Esophagus squamous epithelium (tissue), 5 donors: ENCODE data around the gene NEDD4L. TPM values are rescaled to one million over a fixed set of nuclear protein-coding genes. Genes with fewer than 3 reads are reported as not detected.

Source experiments
- DNase-seq: peaks from one replicate; lab custom pipeline; 2025; lab: John Stamatoyannopoulos, UW
- H3K27ac ChIP-seq, 4 donors: fragments of 200-600 bp; sonication (generic); one replicate each; pipeline ENCODE4 v1.5.1; 2016 to 2019; ENCODE audit warnings: mild to moderate bottlenecking in 1 of 4
- H3K27me3 ChIP-seq, 4 donors: fragments of 200-600 bp; sonication (generic); 1 replicate in 3 of 4; 2 replicates in 1 of 4; pipeline versions ENCODE4 v1.5.1 to v1.6.0; 2017 to 2021; ENCODE audit warnings: antibody characterized with exemption in 1 of 4
- H3K36me3 ChIP-seq, 3 donors: fragments of 200-600 bp; sonication (generic); one replicate each; pipeline ENCODE4 v1.5.1; 2016 to 2019
- H3K4me1 ChIP-seq, 3 donors: fragments of 200-600 bp; sonication (generic); one replicate each; pipeline ENCODE4 v1.5.1; 2017 to 2019
- H3K4me3 ChIP-seq, 4 donors: fragments of 200-600 bp; sonication (generic); 1 replicate in 3 of 4; 2 replicates in 1 of 4; pipeline ENCODE4 v1.5.1; 2016 to 2019; ENCODE audit warnings: mild to moderate bottlenecking in 2 of 4, moderate library complexity in 1 of 4
- H3K9me3 ChIP-seq, 3 donors: fragments of 200-600 bp; sonication (generic); one replicate each; pipeline ENCODE4 v1.5.1; 2016 to 2019
- CTCF ChIP-seq, 6 experiments: fragments of 450-650 bp in 4 of 6; fragments of 200-600 bp in 2 of 6; sonication (generic) in 2 of 6; IDR thresholded peaks; one replicate each; pipeline ENCODE4 v1.5.1; 2016 to 2019; ENCODE audit warnings: antibody characterized with exemption in 6 of 6, mild to moderate bottlenecking in 4 of 6, moderate library complexity in 4 of 6
- POLR2A ChIP-seq, 4 donors: fragments of 450-650 bp; IDR thresholded peaks; one replicate each; pipeline ENCODE4 v1.6.1; 2017; ENCODE audit warnings: antibody characterized with exemption in 4 of 4, mild to moderate bottlenecking in 4 of 4, moderate library complexity in 3 of 4
- WGBS, 2 donors: methylation state at CpG; one replicate each; pipeline ENCODE4 v1.1.5; 2018; 5-methylcytosine and 5-hydroxymethylcytosine counted together
- intact Hi-C: fragments of 100-400 bp; cut with DNase I; formaldehyde crosslinking; loops from one replicate; pipeline ENCODE4 v1.15.0; 2022
- total RNA-seq, 4 donors: library from RNA; depleted of rRNA; stranded (reverse); fragments of >200 nt; gene quantifications; one replicate each; pipeline ENCODE4 v1.1.0, GENCODE V29; 2016
- donor health status: DM: yes; HTN: yes; CAD: no.

Gene NEDD4L
- total RNA-seq, 4 donors from 2014 or later: 17.0 to 27.6 (median 21.9) TPM

DNA sequence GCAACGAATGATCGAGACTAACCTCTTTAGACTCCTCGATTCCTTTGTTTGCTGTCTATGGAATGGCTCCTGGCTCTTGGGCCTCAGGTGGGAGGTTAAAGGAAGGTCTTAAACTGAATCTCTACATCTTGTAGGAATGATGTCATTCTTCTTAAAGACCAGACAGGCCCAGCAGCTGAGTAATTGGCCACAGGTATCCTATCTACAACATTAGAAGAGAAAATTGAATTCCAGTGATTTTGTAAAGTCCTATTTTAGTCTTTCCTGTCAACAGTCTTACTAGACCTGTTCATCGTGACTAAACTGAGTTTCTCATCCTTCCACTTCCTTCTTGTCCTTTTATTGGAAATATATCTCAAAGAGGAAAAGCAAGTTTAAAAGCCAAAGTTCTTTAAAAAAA is 310.0 kb downstream of the NEDD4L start:
- intact Hi-C loops: no loop called here
- no peak for TF ChIP-seq CTCF (IDR thresholded peaks at IDR 0.05)
- TF ChIP-seq POLR2A (IDR thresholded peaks at IDR 0.05): no peak
- Histone ChIP-seq H3K27me3 (no peaks in the 10 kb centered on the region), H3K36me3 (peaks cover 0 to 39% (median 0%) of the 10 kb centered on the region in 3 donors), H3K4me1 (no peaks in the 10 kb centered on the region), H3K4me3 (no peak overlapping the region), H3K27ac (no peak overlapping the region), H3K9me3 (no peaks in the 10 kb centered on the region)
- DNase-seq: no peak
- WGBS, 2 donors: 87 to 93% methylated on average over 4 of the region's 4 CpGs

- peaks cover 0 to 31% (median 0%) of the 10 kb centered on the region in 3 donors for H3K36me3 ChIP-seq
- intact Hi-C loops: no loop called here
- no peaks in the 10 kb centered on the region for H3K27me3 ChIP-seq
- H3K4me3 ChIP-seq: no peak overlapping the region
- WGBS, 2 donors: 84 to 94% methylated on average over 10 of the region's 10 CpGs
- DNase-seq: no peak
- H3K27ac ChIP-seq: no peak overlapping the region
- H3K9me3 ChIP-seq: no peaks in the 10 kb centered on the region
- TF ChIP-seq POLR2A (IDR thresholded peaks at IDR 0.05) (no peak), CTCF (IDR thresholded peaks at IDR 0.05) (no peak)
- H3K4me1 ChIP-seq: no peaks in the 10 kb centered on the region
Measured at GRCh38 chr18:58354791-58355190, 310.8 kb downstream of the NEDD4L start.

- intact Hi-C loops: no loop called here
- TF ChIP-seq CTCF (IDR thresholded peaks at IDR 0.05) (no peak), POLR2A (IDR thresholded peaks at IDR 0.05) (no peak)
- H3K4me3 ChIP-seq: no peak overlapping the region
- H3K36me3 ChIP-seq: peaks cover 0 to 28% (median 0%) of the 10 kb centered on the region in 3 donors
- H3K27ac ChIP-seq: no peak overlapping the region
- DNase-seq: no peak
- H3K4me1 ChIP-seq: no peaks in the 10 kb centered on the region
- H3K9me3 ChIP-seq: no peaks in the 10 kb centered on the region
- H3K27me3 ChIP-seq: no peaks in the 10 kb centered on the region
- WGBS, 2 donors: 83 to 89% methylated on average over 8 of the region's 8 CpGs
Measured at GRCh38 chr18:58355243-58355642, 311.2 kb downstream of the NEDD4L start.

- WGBS, 2 donors: 90 to 96% methylated on average over 3 of the region's 3 CpGs
- H3K4me3 ChIP-seq: no peak overlapping the region
- no peaks in the 10 kb centered on the region for H3K36me3 ChIP-seq
- intact Hi-C loops: no loop called here
- TF ChIP-seq POLR2A (IDR thresholded peaks at IDR 0.05) (no peak), CTCF (IDR thresholded peaks at IDR 0.05) (no peak)
- H3K9me3 ChIP-seq: no peaks in the 10 kb centered on the region
- H3K27me3 ChIP-seq: no peaks in the 10 kb centered on the region
- no peak for DNase-seq
- no peak overlapping the region for H3K27ac ChIP-seq
- peaks cover 0 to 9% (median 0%) of the 10 kb centered on the region in 3 donors for H3K4me1 ChIP-seq
Measured at GRCh38 chr18:58359218-58359617, 315.2 kb downstream of the NEDD4L start.

GRCh38 chr18:58359620-58360019 is 315.6 kb downstream of the NEDD4L start:
- no peaks in the 10 kb centered on the region for H3K9me3 ChIP-seq
- 100% methylated on average over 1 of the region's 1 CpG for WGBS, 2 donors
- no peak overlapping the region for H3K4me3 ChIP-seq
- DNase-seq: no peak
- H3K27me3 ChIP-seq: no peaks in the 10 kb centered on the region
- TF ChIP-seq POLR2A (IDR thresholded peaks at IDR 0.05): no peak
- no peak for TF ChIP-seq CTCF (IDR thresholded peaks at IDR 0.05)
- no peak overlapping the region for H3K27ac ChIP-seq
- no peaks in the 10 kb centered on the region for H3K36me3 ChIP-seq
- H3K4me1 ChIP-seq: peaks cover 0 to 9% (median 0%) of the 10 kb centered on the region in 3 donors
- intact Hi-C loops: no loop called here
